Kidney epithelial cell (primary cell): ENCODE data around the gene ZNF730. TPM values are rescaled to one million over a fixed set of nuclear protein-coding genes. Genes with fewer than 3 reads are reported as not detected.
"Not testable (repeated sequence)": the region's sequence is repeated elsewhere in the genome, so short reads cannot be mapped to it uniquely, and the experiment has no call there.

Experiments used
- DNase-seq: peaks from one replicate; pipeline ENCODE4 v3.0.0-alpha.2; 2010; ENCODE audit warnings: low read depth
- H3K27me3 ChIP-seq: 2 replicates; pipeline ENCODE4 v1.6.0; 2011; ENCODE audit warnings: low read length; ENCODE audit not compliant: control insufficient read depth, insufficient read depth
- H3K36me3 ChIP-seq: 2 replicates; pipeline ENCODE4 v1.5.1; 2011; ENCODE audit warnings: low read length; ENCODE audit not compliant: control insufficient read depth, insufficient read depth
- H3K4me3 ChIP-seq: 2 replicates; pipeline ENCODE4 v1.5.1; 2011; ENCODE audit warnings: low read depth, mild to moderate bottlenecking, control low read depth, low read length
- total RNA-seq: library from RNA; depleted of rRNA; stranded (reverse); fragments of >200 nt; gene quantifications from 2 replicates; pipeline ENCODE4 v1.2.3, GENCODE V29; 2015
- TF ChIP-seq, protein P1 (sequence below): IDR thresholded peaks from 2 replicates; pipeline ENCODE4 v1.5.1; 2011; ENCODE audit warnings: mild to moderate bottlenecking, moderate library complexity, low read length, control low read depth, inconsistent platforms; ENCODE audit not compliant: insufficient read depth, poor library complexity, severe bottlenecking

Gene ZNF730
- total RNA-seq = 1.8 and 3.6 TPM in 2 replicates

GRCh38 chr19:23116802-23117571 lies at the start of gene ZNF730:
Gene ZNF730, plus strand, starts transcription at chr19:23117025. Its CDS starts 149 bp downstream, at chr19:23117174.
- peak within 1 kb of the TSS; percentile 68 for H3K4me3 ChIP-seq
- TF ChIP-seq, protein P1, sequence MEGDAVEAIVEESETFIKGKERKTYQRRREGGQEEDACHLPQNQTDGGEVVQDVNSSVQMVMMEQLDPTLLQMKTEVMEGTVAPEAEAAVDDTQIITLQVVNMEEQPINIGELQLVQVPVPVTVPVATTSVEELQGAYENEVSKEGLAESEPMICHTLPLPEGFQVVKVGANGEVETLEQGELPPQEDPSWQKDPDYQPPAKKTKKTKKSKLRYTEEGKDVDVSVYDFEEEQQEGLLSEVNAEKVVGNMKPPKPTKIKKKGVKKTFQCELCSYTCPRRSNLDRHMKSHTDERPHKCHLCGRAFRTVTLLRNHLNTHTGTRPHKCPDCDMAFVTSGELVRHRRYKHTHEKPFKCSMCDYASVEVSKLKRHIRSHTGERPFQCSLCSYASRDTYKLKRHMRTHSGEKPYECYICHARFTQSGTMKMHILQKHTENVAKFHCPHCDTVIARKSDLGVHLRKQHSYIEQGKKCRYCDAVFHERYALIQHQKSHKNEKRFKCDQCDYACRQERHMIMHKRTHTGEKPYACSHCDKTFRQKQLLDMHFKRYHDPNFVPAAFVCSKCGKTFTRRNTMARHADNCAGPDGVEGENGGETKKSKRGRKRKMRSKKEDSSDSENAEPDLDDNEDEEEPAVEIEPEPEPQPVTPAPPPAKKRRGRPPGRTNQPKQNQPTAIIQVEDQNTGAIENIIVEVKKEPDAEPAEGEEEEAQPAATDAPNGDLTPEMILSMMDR = no peak
- H3K27me3 ChIP-seq = no peaks in the 10 kb centered on the region
- H3K36me3 ChIP-seq = no peaks in the 10 kb centered on the region
- peak; percentile 70 for DNase-seq

- Histone ChIP-seq H3K4me3 (peak overlapping the region; percentile 35), H3K27me3 (peaks cover 13% of the 10 kb centered on the region), H3K36me3 (no peaks in the 10 kb centered on the region)
- TF ChIP-seq, protein P1 = peak; percentile 44
- DNase-seq = no peak
These were observed 46.3 kb upstream of the ZNF730 start for GRCh38 chr19:23070353-23071146.

- DNase-seq = no peak
- peak overlapping the region; percentile 35 for H3K4me3 ChIP-seq
- peaks cover 13% of the 10 kb centered on the region for H3K27me3 ChIP-seq
- TF ChIP-seq, protein P1 = no peak
- H3K36me3 ChIP-seq = no peaks in the 10 kb centered on the region
These were observed 45.7 kb upstream of the ZNF730 start for GRCh38 chr19:23071147-23071511.

- Histone ChIP-seq H3K4me3 (peak overlapping the region; percentile 80), H3K27me3 (peaks cover 13% of the 10 kb centered on the region), H3K36me3 (no peaks in the 10 kb centered on the region)
- TF ChIP-seq, protein P1 = no peak
- DNase-seq = peak; percentile 43
These were observed 41.6 kb upstream of the ZNF730 start for GRCh38 chr19:23075031-23075733.

- not testable (repeated sequence) for H3K4me3 ChIP-seq, DNase-seq, H3K27me3 ChIP-seq, H3K36me3 ChIP-seq
These were observed 39.0 kb upstream of the ZNF730 start for GRCh38 chr19:23077776-23078175.

- Histone ChIP-seq H3K4me3 (no peak overlapping the region), H3K36me3 (peaks cover 1% of the 10 kb centered on the region), H3K27me3 (no peaks in the 10 kb centered on the region)
- TF ChIP-seq, protein P1 = no peak
- no peak for DNase-seq
These were observed 23.0 kb upstream of the ZNF730 start for GRCh38 chr19:23093832-23094231.
